IMR-90 (cell line): ENCODE data around the gene PARP3. TPM values are rescaled to one million over a fixed set of nuclear protein-coding genes. Genes with fewer than 3 reads are reported as not detected.
A peak's percentile ranks its signal among the peaks of the same experiment; 100 is the strongest.

Source experiments
- ATAC-seq: fragments of 200-7000 bp; cut with Tn5 transposase; 2 replicates; pipeline ENCODE4 v1.9.1; 2020; ENCODE audit warnings: low read depth, mild to moderate bottlenecking, moderate library complexity
- BruUV-seq: library from RNA; stranded (reverse); fragments of 400-500 nt; replicated peaks from 2 replicates; lab custom pipeline; 2021; lab: Mats Ljungman, UMichigan
- CTCF ChIA-PET: fragments of 300-600 bp; formaldehyde crosslinking; extraction: SDS; loops from one replicate; lab custom pipeline; 2021; ENCODE audit warnings: antibody characterized with exemption; lab: Yijun Ruan, JAX
- POLR2A ChIA-PET: fragments of 300-600 bp; sonication (Branson Sonifier 250); formaldehyde crosslinking; loops from one replicate; lab custom pipeline; 2022; ENCODE audit warnings: antibody characterized with exemption; ENCODE audit not compliant: unreplicated experiment; lab: Charles Lee
- DNase-seq: peaks from one replicate; pipeline ENCODE4 v3.0.0; 2013
- H2AFZ ChIP-seq: replicated peaks from 2 replicates; pipeline ENCODE3; 2013; ENCODE audit warnings: low read length, mild to moderate bottlenecking; ENCODE audit not compliant: poor library complexity
- H2AK5ac ChIP-seq: 2 replicates; pipeline ENCODE4 v1.6.1; 2013; ENCODE audit warnings: low read depth, low read length, inconsistent platforms
- H2AK9ac ChIP-seq: replicated peaks from 2 replicates; pipeline ENCODE3; 2013; ENCODE audit warnings: mild to moderate bottlenecking, low read depth, low read length, moderate library complexity; ENCODE audit not compliant: poor library complexity
- H2BK120ac ChIP-seq: 2 replicates; pipeline ENCODE4 v1.6.1; 2013; ENCODE audit warnings: low read depth, low read length, inconsistent platforms
- H2BK15ac ChIP-seq: 3 replicates; pipeline ENCODE4 v1.6.1; 2013; ENCODE audit warnings: low read depth, low read length, inconsistent platforms
- H2BK20ac ChIP-seq: 2 replicates; pipeline ENCODE4 v1.6.1; 2013; ENCODE audit warnings: low read depth, mild to moderate bottlenecking, inconsistent platforms, low read length, moderate library complexity
- H2BK5ac ChIP-seq: 2 replicates; pipeline ENCODE4 v1.6.1; 2013; ENCODE audit warnings: mild to moderate bottlenecking, low read depth, low read length, inconsistent platforms; ENCODE audit not compliant: poor library complexity, severe bottlenecking
- H3K14ac ChIP-seq: replicated peaks from 2 replicates; pipeline ENCODE4 v1.6.1; 2013; ENCODE audit warnings: low read depth, low read length, inconsistent platforms
- H3K18ac ChIP-seq: 2 replicates; pipeline ENCODE4 v1.6.1; 2013; ENCODE audit warnings: low read depth, low read length, control low read depth
- H3K23ac ChIP-seq: 2 replicates; pipeline ENCODE4 v1.6.1; 2013; ENCODE audit warnings: low read depth, low read length, inconsistent platforms
- H3K27ac ChIP-seq: 2 replicates; pipeline ENCODE4 v1.5.1; 2013; ENCODE audit warnings: mild to moderate bottlenecking, control low read depth, low read length; ENCODE audit not compliant: insufficient read depth
- H3K27me3 ChIP-seq: 2 replicates; pipeline ENCODE4 v1.6.1; 2013; ENCODE audit warnings: low read length; ENCODE audit not compliant: control insufficient read depth, insufficient read depth
- H3K36me3 ChIP-seq: 2 replicates; pipeline ENCODE4 v1.6.1; 2013; ENCODE audit warnings: low read length, mixed read lengths; ENCODE audit not compliant: control insufficient read depth, insufficient read depth
- H3K4ac ChIP-seq: 2 replicates; pipeline ENCODE4 v1.6.1; 2013; ENCODE audit warnings: low read depth, low read length, inconsistent platforms
- H3K4me1 ChIP-seq: 2 replicates; pipeline ENCODE4 v1.6.1; 2013; ENCODE audit warnings: low read length, mixed read lengths; ENCODE audit not compliant: control insufficient read depth, insufficient read depth
- H3K4me2 ChIP-seq: 2 replicates; pipeline ENCODE4 v1.6.1; 2013; ENCODE audit warnings: low read depth, mild to moderate bottlenecking, control low read depth, low read length, moderate library complexity
- H3K4me3 ChIP-seq: 2 replicates; pipeline ENCODE4 v1.5.1; 2013; ENCODE audit warnings: low read depth, mild to moderate bottlenecking, control low read depth, low read length, moderate library complexity; ENCODE audit not compliant: insufficient read depth
- H3K56ac ChIP-seq: 2 replicates; pipeline ENCODE4 v1.6.1; 2013; ENCODE audit warnings: low read length, inconsistent platforms; ENCODE audit not compliant: insufficient read depth; ENCODE audit errors: extremely low read depth
- H3K79me1 ChIP-seq, 2 experiments: 2 replicates each; pipeline ENCODE4 v1.6.1; 2013; ENCODE audit warnings: low read length in 2 of 2, inconsistent platforms in 1 of 2, low read depth in 1 of 2
- H3K9ac ChIP-seq: 2 replicates; pipeline ENCODE4 v1.6.1; 2013; ENCODE audit warnings: low read depth, low read length, control low read depth
- H3K9me1 ChIP-seq: 2 replicates; pipeline ENCODE4 v1.6.1; 2013; ENCODE audit warnings: low read length, inconsistent platforms; ENCODE audit not compliant: insufficient read depth
- H3K9me3 ChIP-seq: 2 replicates; pipeline ENCODE4 v1.6.1; 2013; ENCODE audit warnings: low read length; ENCODE audit not compliant: control insufficient read depth, insufficient read depth
- H4K20me1 ChIP-seq: 2 replicates; pipeline ENCODE4 v1.6.1; 2013; ENCODE audit warnings: low read length, inconsistent platforms; ENCODE audit not compliant: insufficient read depth
- H4K5ac ChIP-seq: 2 replicates; pipeline ENCODE4 v1.6.1; 2013; ENCODE audit warnings: mild to moderate bottlenecking, low read depth, low read length, control low read depth
- H4K8ac ChIP-seq, 2 experiments: 2 replicates each; pipeline ENCODE4 v1.6.1; 2013; ENCODE audit warnings: low read depth in 2 of 2, low read length in 2 of 2, control low read depth in 1 of 2, inconsistent platforms in 1 of 2
- H4K91ac ChIP-seq: 2 replicates; pipeline ENCODE4 v1.6.1; 2013; ENCODE audit warnings: low read depth, low read length, inconsistent platforms; ENCODE audit not compliant: insufficient read depth
- BHLHE40 ChIP-seq: fragments of 150-350 bp; IDR thresholded peaks from 2 replicates; pipeline ENCODE4 v1.6.1; 2016; ENCODE audit warnings: mild to moderate bottlenecking, low read depth, low read length
- CEBPB ChIP-seq: IDR thresholded peaks from 2 replicates; pipeline ENCODE4 v1.6.1; 2012; ENCODE audit warnings: low read depth, low read length, improper control_type of control experiment
- FOS ChIP-seq: fragments of 150-350 bp; IDR thresholded peaks from 2 replicates; pipeline ENCODE4 v1.6.1; 2016; ENCODE audit warnings: low read depth, low read length
- MAZ ChIP-seq: IDR thresholded peaks from 2 replicates; pipeline ENCODE4 v1.6.1; 2012; ENCODE audit warnings: low read depth, mild to moderate bottlenecking, low read length, improper control_type of control experiment, moderate library complexity, borderline replicate concordance
- MXI1 ChIP-seq: IDR thresholded peaks from 2 replicates; pipeline ENCODE4 v1.6.1; 2012; ENCODE audit warnings: low read depth, mild to moderate bottlenecking, low read length, moderate library complexity, borderline replicate concordance
- NFE2L2 ChIP-seq: fragments of 150-350 bp; IDR thresholded peaks from 2 replicates; pipeline ENCODE4 v1.6.1; 2016; ENCODE audit warnings: low read depth, mild to moderate bottlenecking, low read length
- POLR2A ChIP-seq: IDR thresholded peaks from 2 replicates; pipeline ENCODE4 v1.6.1; 2012; ENCODE audit warnings: mild to moderate bottlenecking, low read depth, low read length
- RAD21 ChIP-seq: IDR thresholded peaks from 2 replicates; pipeline ENCODE4 v1.6.1; 2012; ENCODE audit warnings: low read length, improper control_type of control experiment
- RCOR1 ChIP-seq: IDR thresholded peaks from 2 replicates; pipeline ENCODE4 v1.6.1; 2012; ENCODE audit warnings: mild to moderate bottlenecking, low read length, improper control_type of control experiment; ENCODE audit not compliant: insufficient replicate concordance
- RFX5 ChIP-seq: IDR thresholded peaks from 2 replicates; pipeline ENCODE4 v1.8.0; 2012; ENCODE audit warnings: low read depth, mild to moderate bottlenecking, low read length, moderate library complexity
- SMC3 ChIP-seq: fragments of 150-350 bp; IDR thresholded peaks from 2 replicates; pipeline ENCODE4 v1.6.1; 2016; ENCODE audit warnings: low read depth, mild to moderate bottlenecking, antibody characterized with exemption, low read length, moderate library complexity
- WGBS, 2 experiments: methylation state at CpG; one replicate each; pipeline versions ENCODE4 v1.1.5 to v1.1.7; 2013; ENCODE audit warnings: missing lambda C conversion rate in 2 of 2; ENCODE audit not compliant: insufficient read length in 1 of 2; ENCODE audit errors: extremely low coverage in 2 of 2; 5-methylcytosine and 5-hydroxymethylcytosine counted together
- dilution Hi-C: fragments of 300-500 bp; cut with HindIII; formaldehyde crosslinking; loops from one replicate; pipeline ENCODE4 v1.14.3; 2018; ENCODE audit warnings: low sequenced_read_pairs; ENCODE audit not compliant: unreplicated experiment
- in situ Hi-C: fragments of 300-500 bp; cut with MboI; formaldehyde crosslinking; loops from 3 replicates; pipeline ENCODE4 v1.14.3; 2019; ENCODE audit warnings: low sequenced_read_pairs, inconsistent platforms, mixed read lengths
- intact Hi-C: fragments of 100-400 bp; cut with micrococcal nuclease; formaldehyde crosslinking; loops from 2 replicates; pipeline ENCODE4 v1.10.0; 2022
- polyA plus RNA-seq, 3 experiments: library from polyadenylated mRNA; depleted of rRNA; stranded (reverse); fragments of >200 nt; gene quantifications; 2 replicates each; pipeline ENCODE4 v1.2.3, GENCODE V29; 2012; ENCODE audit warnings: low replicate concordance in 1 of 3
- total RNA-seq: library from RNA; depleted of rRNA; stranded (reverse); fragments of >200 nt; gene quantifications from 2 replicates; pipeline ENCODE4 v1.2.3, GENCODE V29; 2012
- TF ChIP-seq, protein P1 (sequence below): conservative IDR thresholded peaks from 2 replicates; pipeline ENCODE4 v1.5.1; 2012; ENCODE audit warnings: mild to moderate bottlenecking, low read depth, low read length, improper control_type of control experiment
- TF ChIP-seq, protein P2 (sequence below): fragments of 150-350 bp; IDR thresholded peaks from 2 replicates; pipeline ENCODE4 v1.6.1; 2017; ENCODE audit warnings: mild to moderate bottlenecking, antibody characterized with exemption, low read length, low read depth
- TF ChIP-seq, protein P3 (sequence below): fragments of 150-350 bp; IDR thresholded peaks from 2 replicates; pipeline ENCODE4 v1.6.1; 2016; ENCODE audit warnings: low read depth, mild to moderate bottlenecking, low read length, moderate library complexity, borderline replicate concordance

Gene PARP3
- total and polyA plus RNA-seq, 2 of the 4 experiments (the other 2 are of a cell fraction), result 16.3 to 22.0 TPM

DNA sequence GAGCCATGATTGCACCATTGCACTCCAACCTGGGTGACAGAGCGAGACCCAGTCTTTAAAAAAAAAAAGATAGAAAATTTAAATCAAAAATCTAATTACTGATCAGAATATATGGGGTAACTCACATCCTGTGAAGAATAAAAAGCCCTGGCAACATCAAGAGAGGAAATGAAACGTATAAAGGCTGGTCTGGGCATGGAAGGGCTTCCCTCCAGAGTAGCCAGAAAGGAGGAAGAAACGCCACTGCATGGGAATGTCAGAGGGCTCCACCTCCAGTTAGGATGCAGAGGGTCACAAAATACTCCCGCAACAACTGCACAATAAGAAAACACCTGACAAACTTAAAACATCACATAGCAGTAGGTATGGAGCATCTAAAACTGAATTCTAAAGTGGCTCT, 34.1 kb upstream of the PARP3 start:
- Histone ChIP-seq H3K23ac (no peak overlapping the region), H3K4me1 (no peaks in the 10 kb centered on the region), H2BK20ac (no peak overlapping the region), H3K4ac (no peak overlapping the region), H3K36me3 (no peaks in the 10 kb centered on the region), H3K4me2 (no peak overlapping the region), H3K56ac (no peak overlapping the region), H3K4me3 (no peak overlapping the region), H3K27ac (no peak overlapping the region), H2BK120ac (no peak overlapping the region), H4K91ac (no peak overlapping the region), H2BK5ac (no peak overlapping the region), H3K27me3 (no peaks in the 10 kb centered on the region), H2AK9ac (no peak overlapping the region), H3K18ac (no peak overlapping the region), H3K14ac (no peak overlapping the region), H4K5ac (no peak overlapping the region), H3K79me1 (no peaks in the 10 kb centered on the region), H4K20me1 (no peaks in the 10 kb centered on the region), H2BK15ac (no peak overlapping the region), H3K9me3 (0 out of 2 replicates have a peak, but pooled peaks cover 3% of the 10 kb centered on the region), H2AFZ (peak overlapping the region; percentile 23), H3K9me1 (no peaks in the 10 kb centered on the region), H2AK5ac (no peak overlapping the region), H3K9ac (no peak overlapping the region), H4K8ac (no peak overlapping the region)
- ChIA-PET POLR2A (no interaction called here), CTCF (no interaction called here)
- TF ChIP-seq FOS (no peak), RCOR1 (no peak), NFE2L2 (no peak), RAD21 (no peak), MXI1 (no peak), POLR2A (no peak), CEBPB (no peak), RFX5 (no peak), BHLHE40 (no peak), SMC3 (no peak), MAZ (no peak)
- TF ChIP-seq, protein P1, sequence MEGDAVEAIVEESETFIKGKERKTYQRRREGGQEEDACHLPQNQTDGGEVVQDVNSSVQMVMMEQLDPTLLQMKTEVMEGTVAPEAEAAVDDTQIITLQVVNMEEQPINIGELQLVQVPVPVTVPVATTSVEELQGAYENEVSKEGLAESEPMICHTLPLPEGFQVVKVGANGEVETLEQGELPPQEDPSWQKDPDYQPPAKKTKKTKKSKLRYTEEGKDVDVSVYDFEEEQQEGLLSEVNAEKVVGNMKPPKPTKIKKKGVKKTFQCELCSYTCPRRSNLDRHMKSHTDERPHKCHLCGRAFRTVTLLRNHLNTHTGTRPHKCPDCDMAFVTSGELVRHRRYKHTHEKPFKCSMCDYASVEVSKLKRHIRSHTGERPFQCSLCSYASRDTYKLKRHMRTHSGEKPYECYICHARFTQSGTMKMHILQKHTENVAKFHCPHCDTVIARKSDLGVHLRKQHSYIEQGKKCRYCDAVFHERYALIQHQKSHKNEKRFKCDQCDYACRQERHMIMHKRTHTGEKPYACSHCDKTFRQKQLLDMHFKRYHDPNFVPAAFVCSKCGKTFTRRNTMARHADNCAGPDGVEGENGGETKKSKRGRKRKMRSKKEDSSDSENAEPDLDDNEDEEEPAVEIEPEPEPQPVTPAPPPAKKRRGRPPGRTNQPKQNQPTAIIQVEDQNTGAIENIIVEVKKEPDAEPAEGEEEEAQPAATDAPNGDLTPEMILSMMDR, result no peak
- TF ChIP-seq, protein P2, sequence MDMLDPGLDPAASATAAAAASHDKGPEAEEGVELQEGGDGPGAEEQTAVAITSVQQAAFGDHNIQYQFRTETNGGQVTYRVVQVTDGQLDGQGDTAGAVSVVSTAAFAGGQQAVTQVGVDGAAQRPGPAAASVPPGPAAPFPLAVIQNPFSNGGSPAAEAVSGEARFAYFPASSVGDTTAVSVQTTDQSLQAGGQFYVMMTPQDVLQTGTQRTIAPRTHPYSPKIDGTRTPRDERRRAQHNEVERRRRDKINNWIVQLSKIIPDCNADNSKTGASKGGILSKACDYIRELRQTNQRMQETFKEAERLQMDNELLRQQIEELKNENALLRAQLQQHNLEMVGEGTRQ, result no peak
- TF ChIP-seq, protein P3, sequence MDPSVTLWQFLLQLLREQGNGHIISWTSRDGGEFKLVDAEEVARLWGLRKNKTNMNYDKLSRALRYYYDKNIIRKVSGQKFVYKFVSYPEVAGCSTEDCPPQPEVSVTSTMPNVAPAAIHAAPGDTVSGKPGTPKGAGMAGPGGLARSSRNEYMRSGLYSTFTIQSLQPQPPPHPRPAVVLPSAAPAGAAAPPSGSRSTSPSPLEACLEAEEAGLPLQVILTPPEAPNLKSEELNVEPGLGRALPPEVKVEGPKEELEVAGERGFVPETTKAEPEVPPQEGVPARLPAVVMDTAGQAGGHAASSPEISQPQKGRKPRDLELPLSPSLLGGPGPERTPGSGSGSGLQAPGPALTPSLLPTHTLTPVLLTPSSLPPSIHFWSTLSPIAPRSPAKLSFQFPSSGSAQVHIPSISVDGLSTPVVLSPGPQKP, result no peak
- DNase-seq (no peak), ATAC-seq (no peak)
- intact Hi-C loops (loop anchor here (10.0 kb wide), 1 partner anchor 173 kb away; no protein-coding TSS in a partner anchor), dilution Hi-C loops (no loop called here), in situ Hi-C loops (no loop called here)
- no TSS peak for BruUV-seq
- 20% methylated on average over 1 of the region's 4 CpGs; no CpG with 5 or more reads in 1 of the 2 experiments for WGBS, 2 experiments
